ENCODE data around the gene PRKCH. TPM values are rescaled to one million over a fixed set of nuclear protein-coding genes. Genes with fewer than 3 reads are reported as not detected.

PRKCH gene
- total RNA-seq, 4 donors from 2014 or later, result 34.5 to 51.3 (median 45.0) TPM

DNA sequence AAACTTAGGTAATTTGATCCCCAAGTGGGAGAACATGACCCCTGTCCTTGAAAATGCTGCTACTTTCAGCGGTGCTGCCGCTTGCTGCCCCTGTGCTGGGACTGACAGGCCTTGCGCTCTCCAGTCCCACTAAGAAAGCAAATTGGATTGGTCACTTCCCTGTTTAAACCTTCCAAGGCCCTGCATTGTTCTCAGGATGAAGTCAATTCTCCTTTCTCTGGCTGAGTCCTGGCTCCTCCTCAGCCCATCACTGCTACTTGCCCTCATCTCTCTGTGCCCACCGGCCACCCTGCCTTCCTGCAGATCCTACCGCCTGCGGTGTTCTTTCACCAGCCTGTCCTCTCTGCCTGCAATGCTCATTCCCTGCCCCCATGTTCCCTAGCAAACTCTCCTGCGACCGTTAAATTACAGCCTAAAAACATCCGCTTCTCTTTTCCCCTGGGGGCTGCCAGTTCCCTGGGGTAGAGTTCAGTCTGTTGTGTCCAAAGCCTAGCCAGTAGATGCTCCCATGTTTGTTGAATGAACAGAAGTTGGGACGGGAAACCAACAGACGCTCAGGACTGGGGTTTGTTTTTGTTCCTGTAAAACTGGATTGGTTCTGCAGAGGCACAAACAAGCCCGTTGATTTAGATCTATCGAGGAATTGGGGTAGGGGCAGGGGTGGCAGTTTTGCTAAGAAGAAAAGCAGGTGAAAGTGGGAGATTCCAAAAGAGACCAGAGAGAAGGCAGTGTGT is 246.6 kb downstream of the PRKCH start:
- Histone ChIP-seq H3K4me3 (peak overlapping the region in 2 of 4 donors; percentile 32 to 53), H3K27ac (peak overlapping the region; percentile 55 to 85 (median 74)), H3K9me3 (no peaks in the 10 kb centered on the region), H3K27me3 (no peaks in the 10 kb centered on the region), H3K36me3 (no peaks in the 10 kb centered on the region), H3K4me1 (peaks cover 56 to 94% (median 75%) of the 10 kb centered on the region in 3 donors)
- no peak for DNase-seq
- intact Hi-C loops (cut with DNase I), result no loop called here
- TF ChIP-seq, protein P1, sequence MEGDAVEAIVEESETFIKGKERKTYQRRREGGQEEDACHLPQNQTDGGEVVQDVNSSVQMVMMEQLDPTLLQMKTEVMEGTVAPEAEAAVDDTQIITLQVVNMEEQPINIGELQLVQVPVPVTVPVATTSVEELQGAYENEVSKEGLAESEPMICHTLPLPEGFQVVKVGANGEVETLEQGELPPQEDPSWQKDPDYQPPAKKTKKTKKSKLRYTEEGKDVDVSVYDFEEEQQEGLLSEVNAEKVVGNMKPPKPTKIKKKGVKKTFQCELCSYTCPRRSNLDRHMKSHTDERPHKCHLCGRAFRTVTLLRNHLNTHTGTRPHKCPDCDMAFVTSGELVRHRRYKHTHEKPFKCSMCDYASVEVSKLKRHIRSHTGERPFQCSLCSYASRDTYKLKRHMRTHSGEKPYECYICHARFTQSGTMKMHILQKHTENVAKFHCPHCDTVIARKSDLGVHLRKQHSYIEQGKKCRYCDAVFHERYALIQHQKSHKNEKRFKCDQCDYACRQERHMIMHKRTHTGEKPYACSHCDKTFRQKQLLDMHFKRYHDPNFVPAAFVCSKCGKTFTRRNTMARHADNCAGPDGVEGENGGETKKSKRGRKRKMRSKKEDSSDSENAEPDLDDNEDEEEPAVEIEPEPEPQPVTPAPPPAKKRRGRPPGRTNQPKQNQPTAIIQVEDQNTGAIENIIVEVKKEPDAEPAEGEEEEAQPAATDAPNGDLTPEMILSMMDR (IDR thresholded peaks at IDR 0.05), result no peak
- TF ChIP-seq POLR2A (IDR thresholded peaks at IDR 0.05), result no peak
- 64 to 67% methylated on average over 12 to 13 of the region's 13 CpGs for WGBS, 2 donors

DNA sequence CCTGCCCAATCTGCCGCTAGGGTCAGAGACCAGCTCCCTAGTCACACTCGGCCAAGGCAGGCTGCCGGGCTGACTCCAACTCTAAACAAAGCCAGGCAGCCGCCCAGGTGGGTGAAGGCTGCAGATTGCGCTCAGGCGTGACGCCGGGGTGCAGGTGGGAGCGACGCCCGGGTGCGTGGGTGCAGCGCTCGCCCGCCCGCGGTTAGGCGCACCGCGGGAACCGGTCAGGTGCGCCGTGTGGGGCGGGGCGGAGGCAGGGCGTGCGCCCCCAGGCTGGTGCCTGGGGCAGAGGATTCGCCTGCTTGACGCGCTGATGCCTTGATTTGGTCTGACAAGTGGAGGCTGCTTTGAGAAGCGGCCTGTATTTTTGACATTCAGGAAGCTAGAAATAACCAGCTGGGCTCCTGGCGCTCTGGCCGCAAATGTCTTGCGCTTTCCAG is 247.2 kb downstream of the PRKCH start:
- H3K36me3 ChIP-seq, result no peaks in the 10 kb centered on the region
- peak overlapping the region in 2 of 4 donors; percentile 32 to 53 for H3K4me3 ChIP-seq
- peak overlapping the region; percentile 55 to 85 (median 74) for H3K27ac ChIP-seq
- DNase-seq, result peak; percentile 28
- TF ChIP-seq, protein P1 (IDR thresholded peaks at IDR 0.05), result peak in 3 of 6 experiments; percentile 11 to 41 (median 21)
- peak in 1 of 4 donors; percentile 40 for TF ChIP-seq POLR2A (IDR thresholded peaks at IDR 0.05)
- no peaks in the 10 kb centered on the region for H3K27me3 ChIP-seq
- intact Hi-C loops (cut with DNase I), result no loop called here
- no peaks in the 10 kb centered on the region for H3K9me3 ChIP-seq
- peaks cover 50 to 94% (median 75%) of the 10 kb centered on the region in 3 donors for H3K4me1 ChIP-seq
- 20 to 34% methylated on average over 8 to 11 of the region's 34 CpGs for WGBS, 2 donors

DNA sequence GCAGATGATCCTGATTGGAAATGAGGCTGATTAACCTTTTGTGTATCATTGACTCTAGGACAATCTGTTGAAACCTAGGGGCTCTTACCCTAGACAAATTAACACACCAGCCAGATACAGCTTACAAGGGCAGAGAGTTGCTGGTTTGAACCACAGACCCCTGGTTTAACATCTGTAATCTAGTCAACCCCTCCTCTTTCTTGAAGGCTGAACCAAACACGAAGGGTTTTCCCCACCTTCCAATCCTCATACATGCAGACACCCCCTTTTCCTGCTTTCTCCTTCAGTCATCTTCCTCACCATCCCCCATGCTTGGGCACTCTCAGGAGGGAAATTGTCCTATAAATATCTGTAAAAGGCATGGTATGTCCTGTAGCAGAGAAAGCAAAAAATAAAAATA is 247.9 kb downstream of the PRKCH start:
- peaks cover 46 to 94% (median 73%) of the 10 kb centered on the region in 3 donors for H3K4me1 ChIP-seq
- no peak for DNase-seq
- 33 to 45% methylated on average over 1 of the region's 1 CpG for WGBS, 2 donors
- intact Hi-C loops (cut with DNase I), result no loop called here
- no peaks in the 10 kb centered on the region for H3K9me3 ChIP-seq
- H3K4me3 ChIP-seq, result no peak overlapping the region
- H3K27ac ChIP-seq, result peak overlapping the region; percentile 55 to 85 (median 74)
- TF ChIP-seq, protein P1 (IDR thresholded peaks at IDR 0.05), result no peak
- TF ChIP-seq POLR2A (IDR thresholded peaks at IDR 0.05), result no peak
- H3K27me3 ChIP-seq, result no peaks in the 10 kb centered on the region
- no peaks in the 10 kb centered on the region for H3K36me3 ChIP-seq

DNA sequence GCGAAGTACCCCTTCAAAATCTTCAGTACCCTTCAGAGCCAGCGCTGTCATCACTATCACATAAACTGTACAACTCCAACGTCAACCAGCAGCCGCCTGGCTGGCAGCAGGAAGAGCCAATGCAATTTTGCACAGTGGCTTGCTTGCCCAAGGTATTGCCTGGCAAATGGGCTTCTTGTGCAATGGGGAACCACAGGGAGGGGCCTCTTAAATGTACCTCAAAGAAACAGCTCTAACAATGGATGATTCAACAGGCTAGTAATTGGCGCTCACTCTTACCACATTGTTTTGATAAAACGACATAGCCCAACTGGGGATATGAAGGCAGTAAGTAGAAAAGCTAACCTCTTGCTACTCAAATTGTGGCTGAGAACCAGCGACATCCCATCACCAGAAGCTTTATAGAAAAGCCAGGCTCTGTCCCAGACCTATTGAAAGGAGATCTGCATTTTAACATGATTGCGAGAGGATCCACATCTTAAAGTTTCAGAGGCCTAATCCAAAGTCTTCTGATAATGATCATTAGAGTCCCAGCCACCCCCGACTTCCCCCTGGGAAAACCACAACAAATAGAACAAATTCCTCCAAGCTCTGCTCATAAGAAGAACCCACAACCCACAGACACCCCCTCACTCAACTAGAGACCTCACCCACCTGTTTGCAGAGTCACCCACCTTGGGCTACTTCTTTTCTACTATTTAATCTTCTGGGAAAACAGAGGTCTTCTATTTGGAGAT is 248.6 kb downstream of the PRKCH start:
- no peak overlapping the region for H3K4me3 ChIP-seq
- DNase-seq, result no peak
- WGBS, 2 donors, result 43 to 54% methylated on average over 6 to 8 of the region's 9 CpGs
- no peaks in the 10 kb centered on the region for H3K36me3 ChIP-seq
- peak overlapping the region; percentile 51 to 85 (median 74) for H3K27ac ChIP-seq
- peaks cover 42 to 92% (median 68%) of the 10 kb centered on the region in 3 donors for H3K4me1 ChIP-seq
- no peaks in the 10 kb centered on the region for H3K27me3 ChIP-seq
- TF ChIP-seq POLR2A (IDR thresholded peaks at IDR 0.05), result peak in 1 of 4 donors; percentile 53
- TF ChIP-seq, protein P1 (IDR thresholded peaks at IDR 0.05), result no peak
- H3K9me3 ChIP-seq, result no peaks in the 10 kb centered on the region
- intact Hi-C loops (cut with DNase I), result no loop called here

All from esophagus squamous epithelium (tissue), 5 donors.